IMR-90 (cell line): ENCODE data around the gene GRM4. TPM values are rescaled to one million over a fixed set of nuclear protein-coding genes. Genes with fewer than 3 reads are reported as not detected.

ENCODE experiments used
- ATAC-seq: fragments of 200-7000 bp; cut with Tn5 transposase; 2 replicates; pipeline ENCODE4 v1.9.1; 2020; ENCODE audit warnings: low read depth, mild to moderate bottlenecking, moderate library complexity
- BruUV-seq: library from RNA; stranded (reverse); fragments of 400-500 nt; replicated peaks from 2 replicates; lab custom pipeline; 2021; lab: Mats Ljungman, UMichigan
- CTCF ChIA-PET: fragments of 300-600 bp; formaldehyde crosslinking; extraction: SDS; loops from one replicate; lab custom pipeline; 2021; ENCODE audit warnings: antibody characterized with exemption; lab: Yijun Ruan, JAX
- POLR2A ChIA-PET: fragments of 300-600 bp; sonication (Branson Sonifier 250); formaldehyde crosslinking; loops from one replicate; lab custom pipeline; 2022; ENCODE audit warnings: antibody characterized with exemption; ENCODE audit not compliant: unreplicated experiment; lab: Charles Lee
- DNase-seq: peaks from one replicate; pipeline ENCODE4 v3.0.0; 2013
- H2AFZ ChIP-seq: replicated peaks from 2 replicates; pipeline ENCODE3; 2013; ENCODE audit warnings: low read length, mild to moderate bottlenecking; ENCODE audit not compliant: poor library complexity
- H2AK5ac ChIP-seq: 2 replicates; pipeline ENCODE4 v1.6.1; 2013; ENCODE audit warnings: low read depth, low read length, inconsistent platforms
- H2AK9ac ChIP-seq: replicated peaks from 2 replicates; pipeline ENCODE3; 2013; ENCODE audit warnings: mild to moderate bottlenecking, low read depth, low read length, moderate library complexity; ENCODE audit not compliant: poor library complexity
- H2BK120ac ChIP-seq: 2 replicates; pipeline ENCODE4 v1.6.1; 2013; ENCODE audit warnings: low read depth, low read length, inconsistent platforms
- H2BK15ac ChIP-seq: 3 replicates; pipeline ENCODE4 v1.6.1; 2013; ENCODE audit warnings: low read depth, low read length, inconsistent platforms
- H2BK20ac ChIP-seq: 2 replicates; pipeline ENCODE4 v1.6.1; 2013; ENCODE audit warnings: low read depth, mild to moderate bottlenecking, inconsistent platforms, low read length, moderate library complexity
- H2BK5ac ChIP-seq: 2 replicates; pipeline ENCODE4 v1.6.1; 2013; ENCODE audit warnings: mild to moderate bottlenecking, low read depth, low read length, inconsistent platforms; ENCODE audit not compliant: poor library complexity, severe bottlenecking
- H3K14ac ChIP-seq: replicated peaks from 2 replicates; pipeline ENCODE4 v1.6.1; 2013; ENCODE audit warnings: low read depth, low read length, inconsistent platforms
- H3K18ac ChIP-seq: 2 replicates; pipeline ENCODE4 v1.6.1; 2013; ENCODE audit warnings: low read depth, low read length, control low read depth
- H3K23ac ChIP-seq: 2 replicates; pipeline ENCODE4 v1.6.1; 2013; ENCODE audit warnings: low read depth, low read length, inconsistent platforms
- H3K27ac ChIP-seq: 2 replicates; pipeline ENCODE4 v1.5.1; 2013; ENCODE audit warnings: mild to moderate bottlenecking, control low read depth, low read length; ENCODE audit not compliant: insufficient read depth
- H3K27me3 ChIP-seq: 2 replicates; pipeline ENCODE4 v1.6.1; 2013; ENCODE audit warnings: low read length; ENCODE audit not compliant: control insufficient read depth, insufficient read depth
- H3K36me3 ChIP-seq: 2 replicates; pipeline ENCODE4 v1.6.1; 2013; ENCODE audit warnings: low read length, mixed read lengths; ENCODE audit not compliant: control insufficient read depth, insufficient read depth
- H3K4ac ChIP-seq: 2 replicates; pipeline ENCODE4 v1.6.1; 2013; ENCODE audit warnings: low read depth, low read length, inconsistent platforms
- H3K4me1 ChIP-seq: 2 replicates; pipeline ENCODE4 v1.6.1; 2013; ENCODE audit warnings: low read length, mixed read lengths; ENCODE audit not compliant: control insufficient read depth, insufficient read depth
- H3K4me2 ChIP-seq: 2 replicates; pipeline ENCODE4 v1.6.1; 2013; ENCODE audit warnings: low read depth, mild to moderate bottlenecking, control low read depth, low read length, moderate library complexity
- H3K4me3 ChIP-seq: 2 replicates; pipeline ENCODE4 v1.5.1; 2013; ENCODE audit warnings: low read depth, mild to moderate bottlenecking, control low read depth, low read length, moderate library complexity; ENCODE audit not compliant: insufficient read depth
- H3K56ac ChIP-seq: 2 replicates; pipeline ENCODE4 v1.6.1; 2013; ENCODE audit warnings: low read length, inconsistent platforms; ENCODE audit not compliant: insufficient read depth; ENCODE audit errors: extremely low read depth
- H3K79me1 ChIP-seq, 2 experiments: 2 replicates each; pipeline ENCODE4 v1.6.1; 2013; ENCODE audit warnings: low read length in 2 of 2, inconsistent platforms in 1 of 2, low read depth in 1 of 2
- H3K9ac ChIP-seq: 2 replicates; pipeline ENCODE4 v1.6.1; 2013; ENCODE audit warnings: low read depth, low read length, control low read depth
- H3K9me1 ChIP-seq: 2 replicates; pipeline ENCODE4 v1.6.1; 2013; ENCODE audit warnings: low read length, inconsistent platforms; ENCODE audit not compliant: insufficient read depth
- H3K9me3 ChIP-seq: 2 replicates; pipeline ENCODE4 v1.6.1; 2013; ENCODE audit warnings: low read length; ENCODE audit not compliant: control insufficient read depth, insufficient read depth
- H4K20me1 ChIP-seq: 2 replicates; pipeline ENCODE4 v1.6.1; 2013; ENCODE audit warnings: low read length, inconsistent platforms; ENCODE audit not compliant: insufficient read depth
- H4K5ac ChIP-seq: 2 replicates; pipeline ENCODE4 v1.6.1; 2013; ENCODE audit warnings: mild to moderate bottlenecking, low read depth, low read length, control low read depth
- H4K8ac ChIP-seq, 2 experiments: 2 replicates each; pipeline ENCODE4 v1.6.1; 2013; ENCODE audit warnings: low read depth in 2 of 2, low read length in 2 of 2, control low read depth in 1 of 2, inconsistent platforms in 1 of 2
- H4K91ac ChIP-seq: 2 replicates; pipeline ENCODE4 v1.6.1; 2013; ENCODE audit warnings: low read depth, low read length, inconsistent platforms; ENCODE audit not compliant: insufficient read depth
- BHLHE40 ChIP-seq: fragments of 150-350 bp; IDR thresholded peaks from 2 replicates; pipeline ENCODE4 v1.6.1; 2016; ENCODE audit warnings: mild to moderate bottlenecking, low read depth, low read length
- CEBPB ChIP-seq: IDR thresholded peaks from 2 replicates; pipeline ENCODE4 v1.6.1; 2012; ENCODE audit warnings: low read depth, low read length, improper control_type of control experiment
- CHD1 ChIP-seq: IDR thresholded peaks from 2 replicates; pipeline ENCODE4 v1.6.1; 2012; ENCODE audit warnings: low read depth, low read length, improper control_type of control experiment
- CTCF ChIP-seq: conservative IDR thresholded peaks from 2 replicates; pipeline ENCODE4 v1.5.1; 2012; ENCODE audit warnings: mild to moderate bottlenecking, low read depth, low read length, improper control_type of control experiment
- ELK1 ChIP-seq: fragments of 150-350 bp; IDR thresholded peaks from 2 replicates; pipeline ENCODE4 v1.6.1; 2016; ENCODE audit warnings: low read depth, mild to moderate bottlenecking, low read length, moderate library complexity, borderline replicate concordance
- FOS ChIP-seq: fragments of 150-350 bp; IDR thresholded peaks from 2 replicates; pipeline ENCODE4 v1.6.1; 2016; ENCODE audit warnings: low read depth, low read length
- MAFK ChIP-seq: IDR thresholded peaks from 2 replicates; pipeline ENCODE4 v1.6.1; 2012; ENCODE audit warnings: low read depth, low read length, improper control_type of control experiment
- MAZ ChIP-seq: IDR thresholded peaks from 2 replicates; pipeline ENCODE4 v1.6.1; 2012; ENCODE audit warnings: low read depth, mild to moderate bottlenecking, low read length, improper control_type of control experiment, moderate library complexity, borderline replicate concordance
- MXI1 ChIP-seq: IDR thresholded peaks from 2 replicates; pipeline ENCODE4 v1.6.1; 2012; ENCODE audit warnings: low read depth, mild to moderate bottlenecking, low read length, moderate library complexity, borderline replicate concordance
- NFE2L2 ChIP-seq: fragments of 150-350 bp; IDR thresholded peaks from 2 replicates; pipeline ENCODE4 v1.6.1; 2016; ENCODE audit warnings: low read depth, mild to moderate bottlenecking, low read length
- POLR2A ChIP-seq: IDR thresholded peaks from 2 replicates; pipeline ENCODE4 v1.6.1; 2012; ENCODE audit warnings: mild to moderate bottlenecking, low read depth, low read length
- RAD21 ChIP-seq: IDR thresholded peaks from 2 replicates; pipeline ENCODE4 v1.6.1; 2012; ENCODE audit warnings: low read length, improper control_type of control experiment
- RCOR1 ChIP-seq: IDR thresholded peaks from 2 replicates; pipeline ENCODE4 v1.6.1; 2012; ENCODE audit warnings: mild to moderate bottlenecking, low read length, improper control_type of control experiment; ENCODE audit not compliant: insufficient replicate concordance
- RFX5 ChIP-seq: IDR thresholded peaks from 2 replicates; pipeline ENCODE4 v1.8.0; 2012; ENCODE audit warnings: low read depth, mild to moderate bottlenecking, low read length, moderate library complexity
- SMC3 ChIP-seq: fragments of 150-350 bp; IDR thresholded peaks from 2 replicates; pipeline ENCODE4 v1.6.1; 2016; ENCODE audit warnings: low read depth, mild to moderate bottlenecking, antibody characterized with exemption, low read length, moderate library complexity
- USF2 ChIP-seq: fragments of 150-350 bp; IDR thresholded peaks from 2 replicates; pipeline ENCODE4 v1.6.1; 2017; ENCODE audit warnings: mild to moderate bottlenecking, antibody characterized with exemption, low read length, low read depth
- WGBS, 2 experiments: methylation state at CpG; one replicate each; pipeline versions ENCODE4 v1.1.5 to v1.1.7; 2013; ENCODE audit warnings: missing lambda C conversion rate in 2 of 2; ENCODE audit not compliant: insufficient read length in 1 of 2; ENCODE audit errors: extremely low coverage in 2 of 2; 5-methylcytosine and 5-hydroxymethylcytosine counted together
- dilution Hi-C: fragments of 300-500 bp; cut with HindIII; formaldehyde crosslinking; loops from one replicate; pipeline ENCODE4 v1.14.3; 2018; ENCODE audit warnings: low sequenced_read_pairs; ENCODE audit not compliant: unreplicated experiment
- in situ Hi-C: fragments of 300-500 bp; cut with MboI; formaldehyde crosslinking; loops from 3 replicates; pipeline ENCODE4 v1.14.3; 2019; ENCODE audit warnings: low sequenced_read_pairs, inconsistent platforms, mixed read lengths
- intact Hi-C: fragments of 100-400 bp; cut with micrococcal nuclease; formaldehyde crosslinking; loops from 2 replicates; pipeline ENCODE4 v1.10.0; 2022
- polyA plus RNA-seq, 3 experiments: library from polyadenylated mRNA; depleted of rRNA; stranded (reverse); fragments of >200 nt; gene quantifications; 2 replicates each; pipeline ENCODE4 v1.2.3, GENCODE V29; 2012; ENCODE audit warnings: low replicate concordance in 1 of 3
- total RNA-seq: library from RNA; depleted of rRNA; stranded (reverse); fragments of >200 nt; gene quantifications from 2 replicates; pipeline ENCODE4 v1.2.3, GENCODE V29; 2012

The GRM4 gene
- total and polyA plus RNA-seq, 2 of the 4 experiments (the other 2 are of a cell fraction): 0.02 TPM; not detected in 1

GRCh38 chr6:34143196-34143883 lies 2.5 kb downstream of the GRM4 start:
- Histone ChIP-seq H3K4me2 (no peak overlapping the region; the same call in 1 of the 2 replicates), H2BK20ac (no peak overlapping the region), H3K9ac (no peak overlapping the region), H3K23ac (no peak overlapping the region), H3K56ac (no peak overlapping the region), H4K91ac (no peak overlapping the region), H3K14ac (no peak overlapping the region), H2BK15ac (no peak overlapping the region), H3K9me3 (no peaks in the 10 kb centered on the region), H2BK5ac (no peak overlapping the region), H3K79me1 (no peaks in the 10 kb centered on the region), H3K27me3 (peaks cover 87% of the 10 kb centered on the region), H2BK120ac (no peak overlapping the region), H3K27ac (no peak overlapping the region), H2AK9ac (peak overlapping the region; percentile 13), H2AFZ (no peak overlapping the region), H2AK5ac (no peak overlapping the region), H3K18ac (no peak overlapping the region), H3K9me1 (no peaks in the 10 kb centered on the region), H3K4me1 (peaks cover 6% of the 10 kb centered on the region; the same call in 1 of the 2 replicates), H4K5ac (no peak overlapping the region), H3K4me3 (no peak overlapping the region), H4K8ac (no peak overlapping the region), H4K20me1 (no peaks in the 10 kb centered on the region; the same call in 1 of the 2 replicates), H3K4ac (no peak overlapping the region), H3K36me3 (no peaks in the 10 kb centered on the region)
- ChIA-PET POLR2A (no interaction called here), CTCF (no interaction called here)
- DNase-seq (no peak), ATAC-seq (no peak)
- 45% methylated on average over 4 of the region's 23 CpGs; no CpG with 5 or more reads in 1 of the 2 experiments for WGBS, 2 experiments
- BruUV-seq: no TSS peak
- TF ChIP-seq MAFK (no peak), FOS (no peak), POLR2A (no peak), RFX5 (no peak), ELK1 (no peak), RCOR1 (no peak), USF2 (no peak), CTCF (no peak), BHLHE40 (no peak), RAD21 (no peak), NFE2L2 (no peak), CHD1 (no peak), SMC3 (no peak), CEBPB (no peak), MAZ (no peak), MXI1 (no peak)
- intact Hi-C loops (no loop called here), in situ Hi-C loops (no loop called here), dilution Hi-C loops (no loop called here)
